ENCODE measurements around the gene WDFY4. TPM values are rescaled to one million over a fixed set of nuclear protein-coding genes. Genes with fewer than 3 reads are reported as not detected.

The WDFY4 gene
- total RNA-seq, 4 donors from 2014 or later = 1.6 to 5.1 (median 3.0) TPM

- 73 to 94% methylated on average over 2 to 3 of the region's 13 CpGs for WGBS, 2 donors (ENCODE audit: low coverage in 1 of 2)
These were observed 324.0 kb downstream of the WDFY4 start for GRCh38 chr10:49008505-49009198.

DNA sequence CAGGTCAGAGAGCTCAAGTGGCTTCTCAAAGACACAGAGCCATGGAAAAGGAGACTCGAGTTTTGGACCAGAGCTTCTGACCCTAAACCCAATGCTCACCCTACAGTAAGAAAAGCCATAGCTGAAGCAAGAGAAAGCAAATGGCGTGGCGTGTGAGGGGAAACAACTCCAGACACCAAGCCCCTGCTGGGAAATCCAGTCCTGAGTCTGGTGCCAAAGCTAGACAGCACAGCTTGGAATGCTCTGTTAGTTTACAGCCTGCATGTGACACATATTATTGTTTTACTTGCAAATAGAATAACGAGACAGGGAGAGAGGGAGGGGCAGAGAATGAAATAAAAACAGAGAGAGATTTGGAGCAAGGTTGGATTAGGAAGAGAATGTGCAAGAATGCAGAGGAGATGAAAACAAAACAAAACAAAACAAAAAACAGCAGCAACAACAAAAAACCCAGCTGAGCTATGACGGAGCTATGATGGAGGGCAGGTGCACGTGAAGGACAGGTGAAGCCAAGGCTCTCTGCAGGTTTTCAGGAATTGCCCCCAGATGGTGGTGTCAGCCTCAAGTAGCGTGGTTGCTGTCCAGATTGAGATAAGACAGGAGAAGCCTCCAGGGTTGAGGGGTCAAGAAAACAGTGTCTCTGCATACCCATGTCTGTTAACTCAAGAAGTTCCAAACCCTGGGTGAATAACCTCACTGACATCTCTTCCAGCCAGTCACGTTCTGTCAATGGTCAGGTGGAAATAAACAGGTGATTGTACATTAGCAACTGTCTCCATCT, 324.7 kb downstream of the WDFY4 start:
- Histone ChIP-seq H3K9me3 (no peaks in the 10 kb centered on the region), H3K4me1 (peaks cover 0 to 5% (median 0%) of the 10 kb centered on the region in 3 donors), H3K27me3 (no peaks in the 10 kb centered on the region), H3K4me3 (no peak overlapping the region), H3K36me3 (no peaks in the 10 kb centered on the region), H3K27ac (no peak overlapping the region)
- ATAC-seq = no peak
- no peak for TF ChIP-seq POLR2AphosphoS5 (IDR thresholded peaks at IDR 0.05)
- no peak for TF ChIP-seq CTCF (IDR thresholded peaks at IDR 0.05)
- no peak for TF ChIP-seq POLR2A (IDR thresholded peaks at IDR 0.05)
- WGBS, 2 donors (ENCODE audit: low coverage in 1 of 2) = 32 to 46% methylated on average over 2 to 6 of the region's 8 CpGs

More at GRCh38 chr10:49008505-49009198, 324.0 kb downstream of the WDFY4 start:
- no peak overlapping the region for H3K27ac ChIP-seq
- H3K27me3 ChIP-seq = no peaks in the 10 kb centered on the region
- H3K4me3 ChIP-seq = no peak overlapping the region
- ATAC-seq = no peak
- H3K4me1 ChIP-seq = peaks cover 0 to 5% (median 0%) of the 10 kb centered on the region in 3 donors
- TF ChIP-seq EP300 (IDR thresholded peaks at IDR 0.05) = no peak
- TF ChIP-seq POLR2AphosphoS5 (IDR thresholded peaks at IDR 0.05) = no peak
- H3K36me3 ChIP-seq = no peaks in the 10 kb centered on the region
- H3K9me3 ChIP-seq = no peaks in the 10 kb centered on the region

GRCh38 chr10:49010295-49010694, 325.6 kb downstream of the WDFY4 start:
- no peak for TF ChIP-seq POLR2A (IDR thresholded peaks at IDR 0.05)
- no peak for TF ChIP-seq EP300 (IDR thresholded peaks at IDR 0.05)
- TF ChIP-seq CTCF (IDR thresholded peaks at IDR 0.05) = no peak
- no peak for TF ChIP-seq POLR2AphosphoS5 (IDR thresholded peaks at IDR 0.05)
- WGBS, 2 donors (ENCODE audit: low coverage in 1 of 2) = 57 to 61% methylated on average over 3 of the region's 4 CpGs
- ATAC-seq = no peak
- H3K27me3 ChIP-seq = no peaks in the 10 kb centered on the region
- no peak overlapping the region for H3K4me3 ChIP-seq
- no peak overlapping the region for H3K27ac ChIP-seq
- no peaks in the 10 kb centered on the region for H3K9me3 ChIP-seq
- peaks cover 0 to 5% (median 0%) of the 10 kb centered on the region in 3 donors for H3K4me1 ChIP-seq
- H3K36me3 ChIP-seq = no peaks in the 10 kb centered on the region

DNA sequence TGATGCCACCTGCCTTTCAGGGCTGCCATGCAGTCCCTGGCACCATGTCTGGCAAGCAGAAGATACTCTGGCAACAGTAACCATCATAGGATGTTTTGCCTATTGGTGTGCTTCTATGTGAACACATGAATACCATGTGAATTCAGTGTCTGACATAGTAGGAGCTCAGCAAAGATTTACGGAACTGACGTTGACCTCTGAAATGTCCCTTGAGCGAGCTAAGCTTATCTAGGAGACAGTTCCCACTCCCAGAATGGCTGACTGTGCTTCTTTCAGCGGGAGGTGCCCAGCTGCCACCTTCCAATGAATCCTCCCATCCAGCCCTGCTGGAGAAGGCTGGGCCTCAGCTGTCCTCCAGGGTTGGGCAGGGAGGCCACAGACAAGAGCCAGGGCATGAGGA, 326.2 kb downstream of the WDFY4 start:
- H3K4me1 ChIP-seq = peaks cover 0 to 5% (median 0%) of the 10 kb centered on the region in 3 donors
- 27 to 44% methylated on average over 3 of the region's 4 CpGs for WGBS, 2 donors (ENCODE audit: low coverage in 1 of 2)
- ATAC-seq = no peak
- TF ChIP-seq POLR2A (IDR thresholded peaks at IDR 0.05) (no peak), POLR2AphosphoS5 (IDR thresholded peaks at IDR 0.05) (no peak), CTCF (IDR thresholded peaks at IDR 0.05) (no peak), EP300 (IDR thresholded peaks at IDR 0.05) (no peak)
- H3K4me3 ChIP-seq = no peak overlapping the region
- H3K36me3 ChIP-seq = no peaks in the 10 kb centered on the region
- H3K27me3 ChIP-seq = no peaks in the 10 kb centered on the region
- H3K9me3 ChIP-seq = no peaks in the 10 kb centered on the region
- no peak overlapping the region for H3K27ac ChIP-seq

DNA sequence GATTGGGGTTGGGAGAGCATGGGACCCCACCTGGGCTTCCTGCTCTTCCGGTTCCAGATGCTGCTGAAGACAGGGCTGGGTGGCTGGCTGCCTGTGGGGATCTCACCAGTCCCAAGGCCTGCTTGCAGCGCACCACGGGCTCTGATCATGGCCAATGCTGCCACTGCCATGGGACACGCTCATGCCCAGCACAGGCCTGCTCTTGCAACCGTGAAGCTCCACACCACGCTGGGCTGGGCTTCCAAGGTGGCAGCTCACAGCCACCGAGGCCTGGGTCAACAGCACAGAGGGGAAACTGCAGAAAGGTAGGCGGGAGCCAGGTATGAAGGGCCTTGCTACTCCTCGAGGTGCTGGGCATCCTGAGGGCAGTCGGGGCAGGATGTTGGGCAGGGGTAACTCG, 327.1 kb downstream of the WDFY4 start:
- H3K27ac ChIP-seq = no peak overlapping the region
- WGBS, 2 donors (ENCODE audit: low coverage in 1 of 2) = 87% methylated on average over 3 of the region's 11 CpGs; no CpG with 5 or more reads in 1 of the 2 donors
- H3K36me3 ChIP-seq = peaks cover 0 to 1% of the 10 kb centered on the region in 2 donors
- no peak for ATAC-seq
- no peak for TF ChIP-seq CTCF (IDR thresholded peaks at IDR 0.05)
- TF ChIP-seq EP300 (IDR thresholded peaks at IDR 0.05) = no peak
- no peak for TF ChIP-seq POLR2A (IDR thresholded peaks at IDR 0.05)
- no peak for TF ChIP-seq POLR2AphosphoS5 (IDR thresholded peaks at IDR 0.05)
- no peaks in the 10 kb centered on the region for H3K9me3 ChIP-seq
- H3K4me1 ChIP-seq = peaks cover 0 to 5% (median 0%) of the 10 kb centered on the region in 3 donors
- H3K4me3 ChIP-seq = no peak overlapping the region
- H3K27me3 ChIP-seq = no peaks in the 10 kb centered on the region

Data from gastroesophageal sphincter (tissue), 4 donors.